Astrocyte of the cerebellum (primary cell): ENCODE measurements around the gene C7orf25.
A peak's percentile ranks its signal among the peaks of the same experiment; 100 is the strongest.

Source experiments
- DNase-seq: peaks from one replicate; pipeline ENCODE4 v3.0.0-alpha.2; 2011; ENCODE audit warnings: low read depth
- H3K4me3 ChIP-seq: 2 replicates; pipeline ENCODE4 v1.5.1; 2011; ENCODE audit warnings: mild to moderate bottlenecking, low read depth, low read length, moderate library complexity
- CTCF ChIP-seq: IDR thresholded peaks from 2 replicates; pipeline ENCODE4 v1.5.1; 2012; ENCODE audit warnings: low read length, low read depth, moderate library complexity, mild to moderate bottlenecking; ENCODE audit errors: missing control alignments
- in situ Hi-C: cut with HindIII; loops from 2 replicates; pipeline ENCODE4 v1.10.0; 2017; ENCODE audit warnings: low sequenced_read_pairs

Gene C7orf25

GRCh38 chr7:42911454-42912447 lies at the start of gene C7orf25:
TSS of gene C7orf25 (minus strand) at chr7:42912070. CDS start at chr7:42910900, 1,170 bp downstream.
- H3K4me3 ChIP-seq = peak within 1 kb of the TSS; percentile 64
- no peak for TF ChIP-seq CTCF
- in situ Hi-C loops = no loop called here
- DNase-seq = peak; percentile 81

GRCh38 chr7:42961170-42961569 lies 49.3 kb upstream of the C7orf25 start:
- H3K4me3 ChIP-seq = no peak overlapping the region
- in situ Hi-C loops = no loop called here

DNA sequence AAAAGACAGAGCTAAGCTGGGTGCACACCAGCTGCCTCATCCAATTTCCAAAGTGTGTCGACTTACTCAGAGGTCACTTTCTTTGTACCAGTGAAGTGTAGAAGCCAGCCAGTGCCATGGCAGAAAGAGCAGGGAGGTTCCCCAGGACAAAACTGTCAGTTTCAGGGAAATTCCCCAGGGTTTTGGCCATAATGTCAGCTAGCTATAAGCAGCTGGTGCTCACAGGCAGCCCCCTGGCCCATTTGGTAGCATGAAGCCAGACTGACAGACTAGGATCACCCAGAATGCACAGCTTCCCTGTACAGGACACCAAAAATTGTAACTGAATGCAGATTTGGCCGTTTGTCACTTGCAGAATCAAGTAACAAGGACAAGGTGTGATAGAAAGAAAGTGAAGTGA lies 48.9 kb upstream of the C7orf25 start:
- no peak for DNase-seq
- no peak for TF ChIP-seq CTCF
- no peak overlapping the region for H3K4me3 ChIP-seq
- in situ Hi-C loops = no loop called here

More at GRCh38 chr7:42961170-42961569, 49.3 kb upstream of the C7orf25 start:
- no peak for DNase-seq
- TF ChIP-seq CTCF = no peak

DNA sequence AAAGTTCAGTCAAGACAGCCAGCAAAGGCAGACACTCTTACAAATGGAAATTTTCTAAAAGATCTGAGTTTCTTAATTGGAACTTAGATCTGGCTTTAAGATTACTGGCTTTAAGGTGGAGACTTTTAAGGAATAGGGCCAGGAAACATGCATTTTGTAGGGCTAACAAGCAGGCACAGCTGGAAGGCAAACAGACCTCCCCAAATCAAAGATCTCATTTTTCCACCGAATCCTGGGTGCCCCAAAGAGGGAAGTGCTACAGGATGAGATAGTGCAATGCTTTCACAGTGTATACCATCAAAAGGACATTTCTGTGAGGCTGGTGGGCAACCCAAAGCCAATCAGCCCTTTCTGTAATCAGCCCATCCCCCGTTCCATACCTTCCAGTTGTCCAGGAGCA lies 47.7 kb upstream of the C7orf25 start:
- in situ Hi-C loops = no loop called here
- H3K4me3 ChIP-seq = no peak overlapping the region
- DNase-seq = no peak
- TF ChIP-seq CTCF = no peak

DNA sequence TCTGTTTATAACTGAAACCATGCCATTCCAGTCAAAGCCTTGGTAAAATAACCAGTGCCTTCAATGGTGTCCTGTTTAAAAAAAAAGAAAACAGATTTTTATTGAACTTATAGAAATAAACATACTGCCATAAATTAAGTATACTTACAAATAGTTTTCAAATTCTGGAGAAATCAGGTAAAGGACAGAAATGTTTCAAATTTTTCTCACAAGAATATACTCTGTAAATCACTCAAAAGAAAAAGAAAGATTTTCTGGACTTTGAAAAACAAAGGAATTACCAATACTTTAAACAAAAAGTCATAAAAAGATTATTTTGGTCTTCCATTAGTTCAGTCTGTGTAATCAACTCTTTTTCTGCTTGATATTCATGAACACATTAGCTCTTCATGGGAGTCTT lies 44.2 kb upstream of the C7orf25 start:
- TF ChIP-seq CTCF = no peak
- no peak overlapping the region for H3K4me3 ChIP-seq
- in situ Hi-C loops = no loop called here
- no peak for DNase-seq

- TF ChIP-seq CTCF = no peak
- DNase-seq = no peak
- in situ Hi-C loops = no loop called here
- no peak overlapping the region for H3K4me3 ChIP-seq
These were observed 42.1 kb upstream of the C7orf25 start for GRCh38 chr7:42953994-42954393.
